CD8-positive, alpha-beta memory T cell (primary cell): Measurements from ENCODE around the gene NECTIN1. TPM values are rescaled to one million over a fixed set of nuclear protein-coding genes. Genes with fewer than 3 reads are reported as not detected.

Source experiments
- CTCF ChIA-PET: fragments of 350-600 bp; sonication (Branson Sonifier 250); formaldehyde crosslinking; loops from one replicate; lab custom pipeline; 2021; ENCODE audit warnings: antibody characterized with exemption; lab: Charles Lee
- POLR2A ChIA-PET: fragments of 350-600 bp; sonication (Branson Sonifier 250); formaldehyde crosslinking; loops from one replicate; lab custom pipeline; 2021; ENCODE audit warnings: antibody characterized with exemption; lab: Charles Lee
- DNase-seq, 5 donors: peaks; one replicate each; pipeline versions ENCODE4 v3.0.0 to v3.0.0-alpha.2; 2020 to 2022; ENCODE audit warnings: mixed read lengths in 1 of 5
- H3K27ac ChIP-seq: one replicate; pipeline ENCODE4 v1.7.0; 2013; ENCODE audit warnings: low read depth, mild to moderate bottlenecking, low read length, moderate library complexity
- H3K27me3 ChIP-seq: 2 replicates; pipeline ENCODE4 v1.7.0; 2013; ENCODE audit warnings: low read length, mild to moderate bottlenecking; ENCODE audit not compliant: insufficient read depth, poor library complexity, severe bottlenecking
- H3K36me3 ChIP-seq: 2 replicates; pipeline ENCODE4 v1.7.0; 2013; ENCODE audit warnings: mild to moderate bottlenecking, low read length, moderate library complexity; ENCODE audit not compliant: insufficient read depth
- H3K4me1 ChIP-seq: 2 replicates; pipeline ENCODE4 v1.7.0; 2013; ENCODE audit warnings: mild to moderate bottlenecking, low read length, moderate library complexity; ENCODE audit not compliant: insufficient read depth
- H3K4me3 ChIP-seq: 2 replicates; pipeline ENCODE4 v1.7.0; 2013; ENCODE audit warnings: mild to moderate bottlenecking, low read length
- H3K9me3 ChIP-seq: 2 replicates; pipeline ENCODE4 v1.7.0; 2013; ENCODE audit warnings: mild to moderate bottlenecking, low read length
- H3K27ac Mint-ChIP-seq, 8 donors: one replicate each; pipeline ENCODE4 v1.8.0; 2020 to 2021; ENCODE audit warnings: mixed read lengths in 8 of 8, mild to moderate bottlenecking in 6 of 8, inconsistent platforms in 3 of 8, moderate library complexity in 3 of 8
- H3K27me3 Mint-ChIP-seq, 2 donors: one replicate each; pipeline ENCODE4 v1.8.0; 2020 to 2021; ENCODE audit warnings: mixed read lengths in 2 of 2, mild to moderate bottlenecking in 1 of 2, moderate library complexity in 1 of 2
- H3K36me3 Mint-ChIP-seq, 3 donors: one replicate each; pipeline ENCODE4 v1.8.0; 2020 to 2021; ENCODE audit warnings: mixed read lengths in 3 of 3, inconsistent platforms in 1 of 3, mild to moderate bottlenecking in 1 of 3
- H3K4me1 Mint-ChIP-seq, 3 donors: one replicate each; pipeline ENCODE4 v1.8.0; 2020 to 2021; ENCODE audit warnings: mixed read lengths in 3 of 3, inconsistent platforms in 1 of 3, mild to moderate bottlenecking in 1 of 3
- H3K4me3 Mint-ChIP-seq, 7 donors: one replicate each; pipeline ENCODE4 v1.8.0; 2020 to 2021; ENCODE audit warnings: mixed read lengths in 7 of 7, mild to moderate bottlenecking in 6 of 7, moderate library complexity in 4 of 7, inconsistent platforms in 2 of 7
- H3K9me3 Mint-ChIP-seq, 5 donors: one replicate each; pipeline ENCODE4 v1.8.0; 2020 to 2022; ENCODE audit warnings: mixed read lengths in 5 of 5, mild to moderate bottlenecking in 3 of 5, moderate library complexity in 2 of 5, inconsistent platforms in 1 of 5
- polyA plus RNA-seq: library from polyadenylated mRNA; unstranded; fragments of 300-500 nt; fragmentation: Illumina TruSeq; gene quantifications from one replicate; pipeline ENCODE4 v1.2.3, GENCODE V29; 2021
- total RNA-seq, 2 experiments: library from RNA; stranded (reverse); gene quantifications; one replicate each; pipeline ENCODE4 v1.2.3, GENCODE V29; 2021

Gene NECTIN1
- total and polyA plus RNA-seq, 3 experiments from 2014 or later: 0.35 to 3.8 (median 3.0) TPM

DNA sequence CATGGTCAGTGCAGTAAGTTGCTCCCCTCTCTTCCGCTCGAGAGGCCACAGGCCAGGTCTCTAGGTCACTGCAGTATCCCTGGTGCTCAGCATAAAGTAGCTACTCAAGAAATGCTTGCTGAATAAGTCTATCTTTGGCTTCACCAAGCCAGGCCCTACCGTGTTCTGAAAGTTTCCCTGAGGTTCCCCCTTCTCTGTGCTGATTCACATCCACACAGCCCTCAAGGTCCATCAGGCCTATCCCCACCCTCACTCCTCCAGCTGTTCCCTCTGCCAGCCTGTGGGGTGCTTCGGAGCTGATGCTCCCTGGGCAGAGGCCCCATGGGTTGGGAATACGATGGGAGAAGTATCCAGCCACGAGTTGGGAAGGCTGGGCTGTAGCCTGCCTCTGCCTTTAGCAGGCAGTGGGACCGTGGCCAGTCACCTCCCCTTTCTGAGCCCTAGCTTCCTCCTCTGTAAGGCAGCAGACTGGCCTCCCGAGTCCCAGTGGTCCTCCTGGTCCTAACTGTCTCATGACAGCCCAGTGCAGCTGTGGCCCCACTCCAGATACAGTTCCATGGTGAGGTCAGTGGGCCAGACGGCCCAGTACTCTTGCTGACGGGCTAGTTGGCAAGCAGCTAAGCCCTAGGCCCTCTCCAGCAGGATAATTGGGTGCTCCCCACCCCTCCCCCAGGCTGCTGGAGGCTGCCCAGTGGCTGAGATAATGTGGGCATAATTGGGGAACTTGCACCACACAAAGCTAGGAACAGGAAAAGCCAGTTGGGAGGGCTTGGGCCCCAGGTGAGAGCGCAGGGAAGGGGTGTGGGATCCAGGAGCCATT, 48.2 kb downstream of the NECTIN1 start:
- CTCF ChIA-PET: interaction anchor here (1.5 to 1.7 kb wide), 2 partner anchors 48 to 49 kb away, joined by 4 to 5 read pairs; partner anchors contain the start of gene NECTIN1
- H3K9me3 Mint-ChIP-seq: no peaks in the 10 kb centered on the region

GRCh38 chr11:119679346-119679745, 49.7 kb downstream of the NECTIN1 start:
- Histone ChIP-seq H3K27ac (no peak overlapping the region), H3K4me3 (no peak overlapping the region), H3K9me3 (no peaks in the 10 kb centered on the region), H3K4me1 (no peaks in the 10 kb centered on the region), H3K27me3 (no peaks in the 10 kb centered on the region), H3K36me3 (no peaks in the 10 kb centered on the region)
- no peaks in the 10 kb centered on the region for H3K9me3 Mint-ChIP-seq
- no peak overlapping the region for H3K27ac Mint-ChIP-seq
- CTCF ChIA-PET: interaction anchor here (1.7 kb wide), 1 partner anchor 50 kb away, joined by 5 read pairs; the partner anchor contains the start of gene NECTIN1
- H3K27me3 Mint-ChIP-seq: peaks cover 0 to 5% of the 10 kb centered on the region in 2 donors
- peaks cover 3 to 11% (median 9%) of the 10 kb centered on the region in 3 donors for H3K4me1 Mint-ChIP-seq
- POLR2A ChIA-PET: no interaction called here
- no peak overlapping the region for H3K4me3 Mint-ChIP-seq
- no peak for DNase-seq
- no peaks in the 10 kb centered on the region for H3K36me3 Mint-ChIP-seq

More for the DNA sequence above, 48.2 kb downstream of the NECTIN1 start:
- peaks cover 2 to 5% of the 10 kb centered on the region in 2 donors for H3K27me3 Mint-ChIP-seq
- no peak for DNase-seq
- no peaks in the 10 kb centered on the region for H3K36me3 ChIP-seq
- H3K4me1 ChIP-seq: no peaks in the 10 kb centered on the region
- no peak overlapping the region for H3K4me3 Mint-ChIP-seq
- no peak overlapping the region for H3K27ac Mint-ChIP-seq
- H3K4me3 ChIP-seq: no peak overlapping the region
- POLR2A ChIA-PET: no interaction called here
- H3K4me1 Mint-ChIP-seq: peaks cover 7 to 17% (median 16%) of the 10 kb centered on the region in 3 donors
- no peaks in the 10 kb centered on the region for H3K9me3 ChIP-seq
- no peaks in the 10 kb centered on the region for H3K27me3 ChIP-seq
- no peak overlapping the region for H3K27ac ChIP-seq
- H3K36me3 Mint-ChIP-seq: no peaks in the 10 kb centered on the region

DNA sequence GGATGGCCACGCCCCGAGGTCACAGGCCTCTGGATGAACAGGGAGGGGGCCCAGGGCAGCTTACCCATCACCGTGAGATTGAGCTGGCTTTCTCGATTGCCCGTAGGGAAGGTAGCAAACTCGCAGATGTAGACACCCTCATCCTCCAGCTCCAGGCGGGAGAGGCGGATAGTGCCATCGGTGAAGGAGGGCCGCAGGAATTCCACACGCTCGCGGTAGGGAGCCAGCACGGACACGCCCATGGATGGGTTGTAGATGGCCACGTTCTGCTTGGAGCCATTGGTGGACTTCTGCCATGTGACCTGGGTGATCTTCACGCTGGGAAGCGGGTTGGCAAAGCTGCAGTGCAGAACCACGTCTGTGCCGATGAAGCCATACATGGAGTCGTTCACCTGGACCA, 50.6 kb downstream of the NECTIN1 start:
- H3K4me1 ChIP-seq: no peaks in the 10 kb centered on the region
- ChIA-PET CTCF (no interaction called here), POLR2A (no interaction called here)
- no peak overlapping the region for H3K27ac ChIP-seq
- H3K4me3 ChIP-seq: no peak overlapping the region
- H3K4me1 Mint-ChIP-seq: peaks cover 0 to 7% (median 7%) of the 10 kb centered on the region in 3 donors
- H3K27me3 ChIP-seq: no peaks in the 10 kb centered on the region
- H3K9me3 ChIP-seq: no peaks in the 10 kb centered on the region
- DNase-seq: no peak
- H3K27ac Mint-ChIP-seq: no peak overlapping the region
- no peaks in the 10 kb centered on the region for H3K9me3 Mint-ChIP-seq
- H3K36me3 Mint-ChIP-seq: no peaks in the 10 kb centered on the region
- no peaks in the 10 kb centered on the region for H3K36me3 ChIP-seq
- H3K4me3 Mint-ChIP-seq: no peak overlapping the region
- peaks cover 0 to 6% of the 10 kb centered on the region in 2 donors for H3K27me3 Mint-ChIP-seq

GRCh38 chr11:119677840-119678239, 51.2 kb downstream of the NECTIN1 start:
- DNase-seq: no peak
- H3K27ac ChIP-seq: no peak overlapping the region
- Mint-ChIP-seq H3K4me3 (no peak overlapping the region), H3K9me3 (no peaks in the 10 kb centered on the region), H3K27ac (no peak overlapping the region), H3K36me3 (no peaks in the 10 kb centered on the region), H3K4me1 (peaks cover 0 to 7% (median 7%) of the 10 kb centered on the region in 3 donors), H3K27me3 (peaks cover 0 to 6% of the 10 kb centered on the region in 2 donors)
- H3K4me1 ChIP-seq: no peaks in the 10 kb centered on the region
- no peaks in the 10 kb centered on the region for H3K36me3 ChIP-seq
- no peaks in the 10 kb centered on the region for H3K9me3 ChIP-seq
- no peak overlapping the region for H3K4me3 ChIP-seq
- ChIA-PET CTCF (no interaction called here), POLR2A (no interaction called here)
- H3K27me3 ChIP-seq: no peaks in the 10 kb centered on the region

DNA sequence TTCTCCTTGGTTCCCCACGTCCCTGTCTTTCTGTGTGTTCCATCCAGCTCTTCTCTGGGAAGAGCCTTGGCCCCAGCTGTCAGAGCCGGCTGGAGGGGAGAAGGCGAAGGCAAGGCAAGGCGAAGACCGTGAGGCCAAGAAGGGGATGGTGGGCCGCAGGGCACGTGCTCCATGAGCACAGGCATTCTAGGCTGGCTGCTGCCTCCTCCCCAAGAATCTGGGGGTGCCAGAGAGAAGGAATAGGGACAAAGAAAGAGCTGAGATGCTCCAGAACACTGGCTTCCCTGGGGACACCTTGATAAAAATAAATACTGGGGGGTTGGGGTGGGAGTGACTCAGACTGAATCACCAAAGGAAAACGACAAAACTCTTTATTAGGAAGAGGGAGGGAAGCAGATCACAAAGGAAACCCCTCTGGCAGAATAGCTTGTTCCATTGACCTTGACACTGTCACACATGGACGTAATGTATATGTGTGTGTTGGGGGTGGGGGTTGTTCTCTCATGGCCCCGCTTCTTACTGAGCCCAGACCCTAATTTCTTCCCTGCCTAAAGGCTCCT, 52.5 kb downstream of the NECTIN1 start:
- Histone ChIP-seq H3K9me3 (no peaks in the 10 kb centered on the region), H3K4me1 (no peaks in the 10 kb centered on the region), H3K36me3 (no peaks in the 10 kb centered on the region), H3K27ac (no peak overlapping the region), H3K4me3 (no peak overlapping the region), H3K27me3 (no peaks in the 10 kb centered on the region)
- no peak for DNase-seq
- Mint-ChIP-seq H3K27me3 (peaks cover 0 to 6% of the 10 kb centered on the region in 2 donors), H3K4me3 (no peak overlapping the region), H3K27ac (no peak overlapping the region), H3K9me3 (no peaks in the 10 kb centered on the region), H3K36me3 (no peaks in the 10 kb centered on the region), H3K4me1 (peaks cover 0 to 7% (median 7%) of the 10 kb centered on the region in 3 donors)
- POLR2A ChIA-PET: no interaction called here
- CTCF ChIA-PET: interaction anchor here (0.7 to 2.4 kb wide), 2 partner anchors 9 to 52 kb away, joined by 4 to 8 read pairs; partner anchors contain the start of gene NECTIN1

DNA sequence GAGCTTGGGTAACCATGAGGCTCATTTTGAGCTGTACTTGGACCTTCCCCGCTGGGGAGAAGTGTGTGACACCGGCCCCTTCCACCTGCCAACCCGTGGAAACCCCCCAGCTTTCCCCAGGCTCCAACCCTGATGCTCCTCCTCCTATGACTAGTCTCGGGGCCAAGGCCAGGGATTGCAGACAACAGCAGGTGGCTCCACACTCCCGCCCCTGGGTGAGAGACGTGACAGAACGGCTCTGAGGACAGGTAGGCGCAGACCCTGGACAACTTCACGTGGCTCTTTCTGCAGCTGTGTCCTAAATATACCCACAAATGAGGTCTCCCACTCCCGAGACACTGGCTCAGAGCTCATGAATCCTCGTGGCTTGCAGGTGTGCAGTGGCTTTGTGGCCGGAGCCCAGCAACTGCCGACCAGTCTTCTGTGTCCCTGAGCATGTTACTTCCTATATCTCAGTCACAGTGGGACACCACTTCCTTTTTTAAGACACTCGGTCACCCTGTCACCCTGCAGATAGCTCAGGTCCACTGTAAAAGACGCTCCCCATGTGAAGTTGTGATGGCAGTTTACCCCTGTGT, 55.2 kb downstream of the NECTIN1 start:
- ChIA-PET CTCF (interaction anchor here (0.7 to 1.9 kb wide), 2 partner anchors 56 to 71 kb away, joined by 3 to 9 read pairs; partner anchors contain the start of gene NECTIN1), POLR2A (no interaction called here)
- peaks cover 0 to 7% (median 7%) of the 10 kb centered on the region in 3 donors for H3K4me1 Mint-ChIP-seq
- H3K27me3 ChIP-seq: no peaks in the 10 kb centered on the region
- H3K27ac Mint-ChIP-seq: peak overlapping the region in 1 of 8 donors; percentile 83
- H3K9me3 Mint-ChIP-seq: no peaks in the 10 kb centered on the region
- H3K27ac ChIP-seq: no peak overlapping the region
- no peak overlapping the region for H3K4me3 ChIP-seq
- no peak overlapping the region for H3K4me3 Mint-ChIP-seq
- DNase-seq: peak in 2 of 5 donors; percentile 5 to 8
- H3K9me3 ChIP-seq: no peaks in the 10 kb centered on the region
- no peaks in the 10 kb centered on the region for H3K36me3 ChIP-seq
- H3K36me3 Mint-ChIP-seq: no peaks in the 10 kb centered on the region
- peaks cover 0 to 1% of the 10 kb centered on the region in 2 donors for H3K27me3 Mint-ChIP-seq
- no peaks in the 10 kb centered on the region for H3K4me1 ChIP-seq

- no peak overlapping the region for H3K4me3 ChIP-seq
- Mint-ChIP-seq H3K4me1 (peaks cover 0 to 7% (median 7%) of the 10 kb centered on the region in 3 donors), H3K9me3 (no peaks in the 10 kb centered on the region), H3K27me3 (peaks cover 0 to 1% of the 10 kb centered on the region in 2 donors), H3K36me3 (no peaks in the 10 kb centered on the region), H3K27ac (no peak overlapping the region), H3K4me3 (no peak overlapping the region)
- H3K27ac ChIP-seq: no peak overlapping the region
- no peaks in the 10 kb centered on the region for H3K9me3 ChIP-seq
- no peak for DNase-seq
- ChIA-PET POLR2A (no interaction called here), CTCF (interaction anchor here (0.7 to 1.9 kb wide), 2 partner anchors 56 to 71 kb away, joined by 3 to 9 read pairs; partner anchors contain the start of gene NECTIN1)
- no peaks in the 10 kb centered on the region for H3K36me3 ChIP-seq
- no peaks in the 10 kb centered on the region for H3K4me1 ChIP-seq
- H3K27me3 ChIP-seq: no peaks in the 10 kb centered on the region
Observed at GRCh38 chr11:119673052-119673758, 55.8 kb downstream of the NECTIN1 start.
